ENCODE data around the gene ASAP3. TPM values are rescaled to one million over a fixed set of nuclear protein-coding genes. Genes with fewer than 3 reads are reported as not detected.

ASAP3 gene
- total and polyA plus RNA-seq, 9 of the 15 experiments (the other 6 are each of a cell fraction or from before 2014, with no cell fraction given): 1.7 to 31.2 (median 17.4) TPM

DNA sequence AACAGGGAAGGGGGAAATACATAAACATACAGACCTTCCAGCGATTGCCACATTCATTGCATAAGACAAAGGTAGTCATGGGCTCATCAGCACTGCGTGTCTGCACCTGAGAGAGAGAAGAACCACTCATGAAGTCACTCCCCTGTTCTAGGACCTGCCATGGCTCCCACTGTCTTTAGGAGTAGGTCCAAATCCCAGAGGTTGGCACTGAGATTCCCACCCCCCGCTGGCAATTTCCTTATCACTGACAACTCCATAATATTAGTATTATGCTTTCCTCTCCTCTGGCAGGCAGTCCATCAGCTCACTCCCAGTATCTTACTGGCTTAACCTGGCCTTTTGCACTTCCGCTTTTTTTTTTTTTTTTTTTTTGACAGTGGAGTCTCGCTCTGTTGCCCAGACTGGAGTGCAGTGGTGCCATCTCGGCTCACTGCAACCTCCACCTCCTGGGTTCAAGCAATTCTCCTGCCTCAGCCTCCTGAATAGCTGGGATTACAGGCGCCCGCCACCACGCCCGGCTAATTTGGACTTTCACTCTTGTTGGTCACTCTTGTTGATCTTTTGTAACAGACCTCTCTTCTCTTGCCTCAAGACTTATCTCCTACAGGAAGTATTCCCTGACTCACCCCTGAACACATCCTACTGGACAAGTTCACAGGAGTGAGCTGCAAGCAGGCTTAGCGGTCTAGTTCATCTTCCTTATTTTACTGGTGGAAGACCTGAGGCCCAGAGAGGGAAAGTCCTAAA, 99.5 kb downstream of the ASAP3 start (continued):
- TF ChIP-seq MYBL2 (IDR thresholded peaks at IDR 0.05; ENCODE audit: low read depth) (no peak), MYBL2 (CRISPR knock-in tag; IDR thresholded peaks at IDR 0.05; ENCODE audit: borderline replicate concordance) (no peak), C11orf30 (IDR thresholded peaks at IDR 0.05; ENCODE audit: low read depth) (no peak), ZNF778 (CRISPR knock-in tag; IDR thresholded peaks at IDR 0.05) (no peak), ZNF444 (CRISPR knock-in tag; IDR thresholded peaks at IDR 0.05) (no peak), PHF20 (IDR thresholded peaks at IDR 0.05; ENCODE audit: partially characterized antibody) (no peak), PCBP2 (IDR thresholded peaks at IDR 0.05; ENCODE audit: low read depth, low read length, poor library complexity, severe bottlenecking) (no peak), RREB1 (CRISPR knock-in tag; IDR thresholded peaks at IDR 0.05) (no peak), ATF1 (CRISPR knock-in tag; IDR thresholded peaks at IDR 0.05) (no peak), ATF1 (tag; IDR thresholded peaks at IDR 0.05) (no peak), KDM5B (IDR thresholded peaks at IDR 0.05; ENCODE audit: insufficient replicate concordance, low read depth, low read length) (no peak), POLR2H (tag; IDR thresholded peaks at IDR 0.05; ENCODE audit: low read depth) (no peak), MCM3 (IDR thresholded peaks at IDR 0.05) (no peak), ZKSCAN3 (CRISPR knock-in tag; IDR thresholded peaks at IDR 0.05) (no peak)
- TF ChIP-seq, protein P1, sequence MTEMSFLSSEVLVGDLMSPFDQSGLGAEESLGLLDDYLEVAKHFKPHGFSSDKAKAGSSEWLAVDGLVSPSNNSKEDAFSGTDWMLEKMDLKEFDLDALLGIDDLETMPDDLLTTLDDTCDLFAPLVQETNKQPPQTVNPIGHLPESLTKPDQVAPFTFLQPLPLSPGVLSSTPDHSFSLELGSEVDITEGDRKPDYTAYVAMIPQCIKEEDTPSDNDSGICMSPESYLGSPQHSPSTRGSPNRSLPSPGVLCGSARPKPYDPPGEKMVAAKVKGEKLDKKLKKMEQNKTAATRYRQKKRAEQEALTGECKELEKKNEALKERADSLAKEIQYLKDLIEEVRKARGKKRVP (CRISPR knock-in tag; IDR thresholded peaks at IDR 0.05): no peak
